Activated T-cell treated with anti-CD3 and anti-CD28 coated beads for 24 hours (primary cell): ENCODE results near the gene ZNF793.

Source experiments
- DNase-seq: peaks from one replicate; pipeline ENCODE4 v3.0.0-alpha.2; 2020; ENCODE audit warnings: low read depth

Gene ZNF793

DNA sequence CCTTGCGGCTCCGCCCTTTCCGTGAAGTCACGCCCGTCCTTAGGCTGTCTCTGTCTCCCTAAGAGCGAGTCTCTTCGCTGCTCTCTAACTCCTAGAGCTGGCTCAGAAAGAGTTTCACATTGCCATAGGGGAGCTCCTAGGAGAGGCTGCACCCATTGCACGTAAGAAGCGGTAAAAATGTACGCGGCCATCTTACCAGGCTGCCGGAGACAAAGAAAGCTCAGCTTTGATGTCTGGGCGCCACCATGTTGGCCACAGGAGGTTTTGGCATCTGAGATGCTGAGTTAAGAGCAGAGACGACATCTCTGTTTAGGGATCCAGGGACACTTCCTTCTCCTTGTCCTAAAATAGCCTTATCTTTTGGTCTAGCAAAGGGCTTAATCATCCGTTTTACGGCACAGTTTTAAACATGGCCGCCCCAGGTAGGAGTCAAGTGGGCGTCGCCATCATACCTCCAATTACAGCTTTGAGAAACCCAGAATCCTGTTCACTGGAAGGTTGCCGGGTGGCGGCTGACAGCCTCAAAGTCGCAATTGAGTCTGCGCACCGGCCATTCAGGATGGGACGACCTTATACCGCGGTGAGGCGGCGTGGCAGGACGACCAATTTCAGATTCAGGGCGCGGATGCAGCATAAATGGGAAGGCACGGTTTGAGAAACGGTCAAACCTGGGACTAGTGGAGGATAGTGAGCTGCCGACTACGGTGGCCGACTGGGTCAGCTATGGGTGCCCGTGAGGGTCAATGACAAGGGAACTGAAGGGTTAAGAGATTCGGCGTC is at the start of gene ZNF793:
ZNF793 (plus strand) TSS at position 553 of the 780 bp plus-strand sequence. CDS start 16,501 bp downstream, outside the sequence.
- peak; percentile 75 for DNase-seq

- no peak for DNase-seq
Observed at GRCh38 chr19:37466277-37466797, 40.4 kb upstream of the ZNF793 start.

GRCh38 chr19:37466798-37467607 is 39.7 kb upstream of the ZNF793 start, which contains the start of gene ZNF569:
TSS of gene ZNF569 (minus strand) at chr19:37467444. CDS start at chr19:37444921, 22,523 bp downstream.
- DNase-seq = peak; percentile 84

- DNase-seq = no peak
Observed at GRCh38 chr19:37467608-37468090, 39.1 kb upstream of the ZNF793 start.

GRCh38 chr19:37468961-37469777 is 37.6 kb upstream of the ZNF793 start, which contains the start of gene ZNF570:
TSS of gene ZNF570 (plus strand) at chr19:37469356. CDS start at chr19:37470355, 999 bp downstream.
- DNase-seq = peak; percentile 83

DNA sequence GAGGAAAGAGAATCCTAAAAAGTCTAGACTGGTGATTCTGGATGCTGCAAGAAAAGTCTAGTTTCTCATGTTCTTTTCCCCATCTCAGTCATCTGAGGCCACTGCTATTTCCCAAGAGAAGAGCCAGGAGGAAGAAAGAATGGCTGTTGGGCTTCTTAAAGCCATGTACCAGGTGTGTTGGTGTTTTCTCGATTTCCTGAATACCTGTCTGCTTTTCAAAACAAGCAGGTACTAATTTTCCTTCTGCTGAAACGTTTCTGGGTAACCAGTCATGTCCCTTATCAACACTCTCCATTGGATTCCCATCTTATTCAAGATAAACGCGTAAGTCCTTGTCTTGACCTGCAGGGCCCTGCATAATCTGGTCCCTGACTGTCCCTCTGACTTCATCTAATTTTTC is 36.5 kb upstream of the ZNF793 start:
- no peak for DNase-seq

DNA sequence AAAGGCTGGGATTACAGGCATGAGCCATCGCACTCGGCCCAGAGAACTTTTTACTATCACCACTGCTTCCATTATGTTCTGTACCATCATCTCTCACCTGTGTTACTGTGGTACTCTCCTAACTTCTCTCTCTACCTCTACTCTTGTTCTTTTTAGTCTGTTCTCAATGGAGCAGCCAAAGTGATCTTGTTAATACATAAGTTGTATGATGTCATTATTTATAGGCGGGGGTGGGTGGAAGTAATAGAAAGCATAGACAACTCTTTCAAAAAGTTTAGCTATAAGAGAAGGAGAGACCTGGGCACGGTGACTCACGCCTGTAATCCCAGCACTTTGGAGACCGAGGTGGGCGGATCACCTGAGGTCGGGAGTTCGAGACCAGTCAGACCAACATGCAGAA is 34.6 kb upstream of the ZNF793 start:
- DNase-seq = no peak

DNA sequence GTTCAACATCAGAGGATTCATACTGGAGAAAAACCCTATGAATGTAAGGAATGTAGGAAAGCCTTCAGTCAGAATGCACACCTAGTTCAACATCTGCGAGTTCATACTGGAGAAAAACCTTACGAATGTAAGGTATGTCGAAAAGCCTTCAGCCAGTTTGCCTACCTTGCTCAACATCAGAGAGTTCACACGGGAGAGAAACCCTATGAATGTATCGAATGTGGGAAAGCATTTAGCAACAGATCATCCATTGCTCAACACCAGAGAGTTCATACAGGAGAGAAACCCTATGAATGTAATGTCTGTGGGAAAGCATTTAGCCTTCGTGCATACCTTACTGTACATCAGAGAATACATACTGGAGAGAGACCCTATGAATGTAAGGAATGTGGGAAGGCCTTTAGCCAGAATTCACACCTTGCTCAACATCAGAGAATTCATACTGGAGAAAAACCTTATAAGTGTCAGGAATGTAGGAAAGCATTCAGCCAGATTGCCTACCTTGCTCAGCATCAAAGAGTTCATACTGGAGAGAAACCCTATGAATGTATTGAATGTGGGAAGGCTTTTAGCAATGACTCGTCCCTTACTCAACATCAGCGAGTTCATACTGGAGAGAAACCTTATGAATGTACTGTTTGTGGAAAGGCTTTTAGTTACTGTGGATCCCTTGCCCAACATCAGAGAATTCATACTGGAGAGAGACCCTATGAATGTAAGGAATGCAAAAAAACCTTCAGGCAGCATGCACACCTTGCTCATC is 22.2 kb upstream of the ZNF793 start:
- no peak for DNase-seq

DNA sequence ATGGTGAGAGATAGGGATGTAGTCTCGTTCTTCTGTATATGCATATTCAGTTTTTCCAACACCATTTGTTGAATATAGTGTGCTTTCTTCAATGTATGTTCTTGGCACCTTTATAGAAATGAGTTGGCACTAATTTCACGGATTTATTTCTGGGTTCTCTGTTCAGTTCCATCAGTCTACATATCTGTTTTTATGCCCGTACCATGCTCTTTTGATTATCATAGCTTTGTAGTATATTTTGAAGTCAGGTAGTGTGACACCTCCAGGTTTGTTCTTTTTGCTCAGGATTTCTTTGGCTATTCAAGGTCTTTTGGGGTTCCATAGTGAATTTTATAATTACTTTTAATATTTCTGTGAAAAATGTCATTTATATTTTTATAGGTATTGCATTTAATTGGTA is 14.5 kb upstream of the ZNF793 start:
- DNase-seq = no peak

GRCh38 chr19:37505958-37506386 is 767 bp upstream of the ZNF793 start:
- DNase-seq = no peak

DNA sequence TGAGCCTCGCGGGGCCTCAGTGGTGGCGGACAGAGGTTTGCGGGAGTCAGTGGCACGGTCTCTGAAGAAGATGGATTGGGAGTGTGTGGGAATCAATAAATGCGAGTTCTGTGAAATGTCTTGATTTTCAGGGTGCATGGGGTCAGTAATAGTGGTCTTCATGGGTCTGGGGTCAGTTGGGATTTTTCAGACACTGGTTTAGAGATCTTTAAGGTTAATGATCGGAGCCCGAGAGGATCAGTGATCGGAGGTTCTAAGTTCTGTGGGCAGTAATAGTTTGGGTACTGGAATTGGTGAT is 377 bp downstream of the ZNF793 start:
- DNase-seq = no peak

GRCh38 chr19:37511186-37511585 is 4.4 kb downstream of the ZNF793 start:
- DNase-seq = no peak

DNA sequence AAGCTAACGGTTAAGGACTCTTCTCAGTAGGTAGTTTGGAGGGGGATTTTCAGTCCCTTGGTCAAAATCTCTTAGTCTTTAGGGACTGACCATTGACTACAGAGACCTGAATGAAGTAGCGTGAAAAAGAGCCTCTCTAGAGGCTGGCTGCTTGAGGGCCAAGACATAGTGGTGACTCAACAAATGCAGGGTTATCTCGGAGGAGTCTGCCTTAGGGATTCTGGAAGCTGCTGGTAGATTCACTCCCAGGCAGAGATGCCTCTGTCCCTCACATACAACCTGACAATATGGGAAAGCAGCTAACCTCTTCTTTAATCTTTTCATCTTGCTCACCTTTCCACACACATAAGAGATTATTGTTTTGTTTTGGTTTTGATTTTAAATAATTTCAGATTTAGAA is 5.1 kb downstream of the ZNF793 start:
- no peak for DNase-seq

- no peak for DNase-seq
Observed at GRCh38 chr19:37513397-37513796, 6.7 kb downstream of the ZNF793 start.

DNA sequence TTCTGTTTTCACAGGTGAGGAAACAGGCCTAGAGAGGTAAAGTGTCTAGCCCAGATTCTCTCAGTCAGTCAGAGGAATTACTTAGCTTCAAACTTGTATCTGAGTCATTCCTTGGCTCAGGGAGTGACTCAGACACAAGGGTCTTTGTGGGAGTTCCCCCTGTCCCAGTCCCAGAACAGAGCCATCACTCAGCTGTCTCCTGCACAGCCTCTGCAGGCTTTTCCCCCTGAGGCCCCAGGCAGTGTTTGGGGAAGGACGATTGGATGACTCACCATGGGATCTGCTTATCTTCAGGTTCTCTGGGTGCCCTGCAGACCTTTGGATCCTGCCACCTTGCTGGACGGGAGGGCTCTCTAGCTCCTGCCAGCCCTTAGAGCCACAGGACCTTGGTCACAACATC is 13.2 kb downstream of the ZNF793 start:
- no peak for DNase-seq

DNA sequence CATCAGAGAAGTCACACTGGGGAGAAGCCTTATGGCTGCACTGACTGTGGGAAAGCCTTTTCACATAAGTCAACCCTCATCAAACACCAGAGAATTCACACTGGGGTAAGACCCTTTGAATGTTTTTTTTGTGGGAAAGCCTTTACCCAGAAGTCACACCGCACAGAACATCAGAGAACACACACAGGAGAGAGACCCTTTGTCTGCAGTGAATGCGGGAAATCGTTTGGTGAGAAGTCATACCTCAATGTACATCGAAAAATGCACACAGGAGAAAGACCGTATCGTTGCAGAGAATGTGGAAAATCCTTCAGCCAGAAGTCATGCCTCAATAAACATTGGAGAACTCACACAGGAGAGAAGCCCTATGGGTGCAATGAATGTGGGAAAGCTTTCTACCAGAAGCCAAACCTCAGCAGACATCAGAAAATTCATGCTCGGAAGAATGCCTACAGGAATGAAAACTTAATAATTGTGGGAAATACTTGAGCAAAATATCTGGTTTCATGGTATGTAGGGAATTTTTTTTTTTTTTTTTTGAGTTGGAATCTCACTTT is 30.7 kb downstream of the ZNF793 start:
- DNase-seq = no peak

- DNase-seq = peak; percentile 24
Observed at GRCh38 chr19:37551129-37551993, 44.6 kb downstream of the ZNF793 start.

- DNase-seq = no peak
Observed at GRCh38 chr19:37563518-37563917, 56.8 kb downstream of the ZNF793 start.

DNA sequence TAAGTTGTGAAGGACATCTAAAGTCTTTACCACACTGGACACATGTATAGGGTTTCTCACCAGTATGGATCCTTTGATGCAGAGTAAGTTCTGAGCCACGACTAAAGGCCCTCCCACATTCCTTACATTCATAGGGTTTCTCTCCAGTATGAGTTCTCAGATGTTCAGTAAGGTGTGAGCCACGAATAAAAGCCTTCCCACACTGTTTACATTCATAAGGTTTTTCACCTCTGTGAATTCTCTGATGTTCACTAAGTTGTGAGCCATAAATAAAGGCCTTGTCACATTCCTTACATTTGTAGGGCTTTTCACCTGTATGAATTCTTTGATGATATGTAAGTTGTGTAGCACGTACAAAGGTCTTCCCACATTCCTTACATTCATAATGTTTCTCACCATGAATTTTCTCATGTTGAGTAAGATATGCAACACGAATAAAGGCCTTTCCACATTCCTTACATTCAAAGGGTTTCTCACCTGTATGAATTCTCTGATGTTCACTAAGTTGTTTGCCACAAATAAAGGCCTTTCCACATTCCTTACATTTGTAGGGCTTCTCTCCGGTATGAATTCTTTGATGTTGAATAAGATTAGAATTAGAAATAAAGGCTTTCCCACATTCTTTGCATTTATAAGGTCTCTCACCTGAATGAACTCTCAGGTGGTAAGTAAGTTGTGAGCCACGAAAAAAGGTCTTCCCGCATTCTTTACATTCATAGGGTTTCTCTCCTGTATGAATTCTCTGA is 58.1 kb downstream of the ZNF793 start:
- DNase-seq = no peak
